Measurements from ENCODE around the gene NAV3. TPM values are rescaled to one million over a fixed set of nuclear protein-coding genes. Genes with fewer than 3 reads are reported as not detected.

NAV3 gene
- total RNA-seq, 2 experiments from 2014 or later = not detected

GRCh38 chr12:77963576-77964178 lies 133.0 kb downstream of the NAV3 start:
- intact Hi-C loops (cut with micrococcal nuclease) = no loop called here
- CTCF ChIA-PET = no interaction called here
- POLR2A ChIA-PET = no interaction called here
- no peak for ATAC-seq
- no peak for DNase-seq
- Mint-ChIP-seq H3K27me3 (no peaks in the 10 kb centered on the region), H3K27ac (no peak overlapping the region), H3K9me3 (peaks cover 8% of the 10 kb centered on the region), H3K4me3 (no peak overlapping the region), H3K4me1 (ENCODE audit: low read depth) (no peaks in the 10 kb centered on the region), H3K36me3 (ENCODE audit: low read depth) (no peaks in the 10 kb centered on the region)
- no peak for TF ChIP-seq CTCF (IDR thresholded peaks at IDR 0.05)

DNA sequence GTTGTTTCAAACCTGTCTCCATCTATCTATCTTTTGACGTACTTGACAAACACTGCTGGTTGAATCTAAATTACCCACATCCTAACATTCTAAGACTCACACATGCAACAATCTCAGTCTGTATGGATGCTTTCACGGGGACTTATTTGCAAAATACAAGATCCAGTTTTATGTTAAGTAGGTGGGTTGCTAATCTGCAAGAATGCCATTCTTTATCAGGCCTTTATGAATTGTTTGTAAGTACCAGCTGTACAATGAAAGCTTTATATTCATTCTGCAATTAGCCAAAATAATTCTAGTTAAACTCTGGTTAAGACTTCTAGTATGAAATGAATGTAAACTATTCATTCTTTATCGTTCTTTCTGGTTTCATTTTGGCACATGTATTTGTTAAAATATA lies 135.1 kb downstream of the NAV3 start:
- intact Hi-C loops (cut with micrococcal nuclease) = no loop called here
- H3K27ac Mint-ChIP-seq = no peak overlapping the region
- POLR2A ChIA-PET = no interaction called here

GRCh38 chr12:77968021-77968420 lies 137.3 kb downstream of the NAV3 start:
- ChIA-PET CTCF (no interaction called here), POLR2A (no interaction called here)
- DNase-seq = no peak
- intact Hi-C loops (cut with micrococcal nuclease) = no loop called here
- no peaks in the 10 kb centered on the region for H3K4me1 Mint-ChIP-seq (ENCODE audit: low read depth)
- H3K36me3 Mint-ChIP-seq (ENCODE audit: low read depth) = no peaks in the 10 kb centered on the region
- ATAC-seq = no peak
- H3K4me3 Mint-ChIP-seq = no peak overlapping the region
- TF ChIP-seq CTCF (IDR thresholded peaks at IDR 0.05) = no peak
- H3K27ac Mint-ChIP-seq = no peak overlapping the region
- peaks cover 4% of the 10 kb centered on the region for H3K9me3 Mint-ChIP-seq
- no peaks in the 10 kb centered on the region for H3K27me3 Mint-ChIP-seq

More for the DNA sequence above, 135.1 kb downstream of the NAV3 start:
- no peak overlapping the region for H3K4me3 Mint-ChIP-seq
- DNase-seq (no peak), ATAC-seq (no peak)
- TF ChIP-seq CTCF (IDR thresholded peaks at IDR 0.05) = no peak
- peaks cover 10% of the 10 kb centered on the region for H3K9me3 Mint-ChIP-seq
- no peaks in the 10 kb centered on the region for H3K27me3 Mint-ChIP-seq
- CTCF ChIA-PET = no interaction called here
- H3K4me1 Mint-ChIP-seq (ENCODE audit: low read depth) = no peaks in the 10 kb centered on the region
- H3K36me3 Mint-ChIP-seq (ENCODE audit: low read depth) = no peaks in the 10 kb centered on the region

- TF ChIP-seq CTCF (IDR thresholded peaks at IDR 0.05) = no peak
- Mint-ChIP-seq H3K4me3 (no peak overlapping the region), H3K27ac (no peak overlapping the region), H3K36me3 (ENCODE audit: low read depth) (no peaks in the 10 kb centered on the region), H3K9me3 (peaks cover 4% of the 10 kb centered on the region), H3K4me1 (ENCODE audit: low read depth) (no peaks in the 10 kb centered on the region), H3K27me3 (no peaks in the 10 kb centered on the region)
- no peak for DNase-seq
- ChIA-PET POLR2A (no interaction called here), CTCF (no interaction called here)
- no peak for ATAC-seq
- intact Hi-C loops (cut with micrococcal nuclease) = no loop called here
Measured at GRCh38 chr12:77968571-77968970, 137.9 kb downstream of the NAV3 start.

- intact Hi-C loops (cut with micrococcal nuclease) = no loop called here
- Mint-ChIP-seq H3K27ac (no peak overlapping the region), H3K36me3 (ENCODE audit: low read depth) (no peaks in the 10 kb centered on the region), H3K9me3 (peaks cover 6% of the 10 kb centered on the region), H3K4me1 (ENCODE audit: low read depth) (no peaks in the 10 kb centered on the region), H3K27me3 (no peaks in the 10 kb centered on the region), H3K4me3 (no peak overlapping the region)
- ATAC-seq (no peak), DNase-seq (no peak)
- CTCF ChIA-PET = no interaction called here
- TF ChIP-seq CTCF (IDR thresholded peaks at IDR 0.05) = no peak
- POLR2A ChIA-PET = no interaction called here
Measured at GRCh38 chr12:77973579-77973978, 142.9 kb downstream of the NAV3 start.

Measured in activated CD8-positive, alpha-beta T cell treated with anti-CD3 and anti-CD28 coated beads for 36 hours (primary cell).